CD4-positive, alpha-beta T cell treated with Interleukin-6 at 100 ng/mL for 8 hours (primary cell): ENCODE results near the gene SLC29A1.
"Not testable (repeated sequence)": the region's sequence is repeated elsewhere in the genome, so short reads cannot be mapped to it uniquely, and the experiment has no call there.

ENCODE experiments used
- DNase-seq: peaks from one replicate; pipeline ENCODE4 v3.0.0-alpha.2; 2020; ENCODE audit warnings: mixed read lengths, low spot score

The SLC29A1 gene

DNA sequence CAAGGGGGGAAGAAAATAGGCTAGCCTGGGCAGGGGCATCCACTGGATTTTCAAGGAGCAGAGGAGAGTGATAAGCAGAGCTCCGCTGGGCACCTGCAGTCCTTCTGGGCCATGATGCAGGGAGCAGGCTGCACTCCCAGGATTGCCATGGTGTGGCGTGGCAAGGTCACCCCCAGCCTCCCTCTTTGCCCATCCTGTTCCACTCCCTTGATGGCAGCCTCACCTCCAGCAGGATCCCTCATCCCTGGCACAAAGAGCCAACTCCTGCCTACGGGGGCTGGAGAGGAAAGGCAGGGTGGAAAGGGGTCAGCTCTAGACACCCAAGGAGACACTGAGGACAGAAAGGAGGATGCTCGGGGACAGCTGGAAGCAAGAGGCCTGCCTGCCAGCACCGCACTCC, 29.1 kb upstream of the SLC29A1 start:
- DNase-seq: no peak

DNA sequence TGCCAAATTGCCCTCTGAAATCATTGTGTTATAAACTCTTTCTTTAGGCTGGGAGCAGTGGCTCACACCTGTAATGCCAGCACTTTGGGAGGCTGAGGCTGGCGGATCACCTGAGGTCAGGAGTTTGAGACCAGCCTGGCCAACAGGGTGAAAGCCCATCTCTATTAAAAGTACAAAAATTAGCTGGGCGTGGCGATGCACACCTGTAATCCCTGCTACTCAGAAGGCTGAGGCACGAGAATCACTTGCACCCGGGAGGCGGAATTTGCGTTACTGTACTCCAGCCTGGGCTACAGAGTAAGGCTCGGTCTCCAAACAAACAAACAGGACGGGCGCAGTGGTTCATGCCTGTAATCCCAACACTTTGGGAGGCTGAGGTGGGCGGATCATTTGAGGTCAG, 27.0 kb upstream of the SLC29A1 start:
- not testable (repeated sequence) for DNase-seq

DNA sequence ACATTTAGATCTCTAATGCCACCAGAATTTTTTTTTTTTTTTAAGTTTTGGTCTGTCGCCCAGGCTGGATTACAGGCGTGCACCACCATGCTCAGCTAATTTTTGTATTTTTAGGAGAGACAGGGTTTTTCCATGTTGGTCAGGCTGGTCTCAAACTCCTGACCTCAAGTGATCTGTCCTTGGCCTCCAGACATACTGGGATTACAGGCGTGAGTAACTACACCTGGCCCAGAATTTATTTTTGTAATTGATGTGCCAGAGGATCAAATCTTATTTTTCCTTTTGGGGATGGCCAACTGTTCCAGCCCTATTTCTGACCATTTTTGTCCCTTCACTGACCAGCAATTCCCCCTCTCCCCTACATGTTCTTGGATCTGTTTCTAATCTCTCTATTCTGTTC, 24.7 kb upstream of the SLC29A1 start:
- no peak for DNase-seq

DNA sequence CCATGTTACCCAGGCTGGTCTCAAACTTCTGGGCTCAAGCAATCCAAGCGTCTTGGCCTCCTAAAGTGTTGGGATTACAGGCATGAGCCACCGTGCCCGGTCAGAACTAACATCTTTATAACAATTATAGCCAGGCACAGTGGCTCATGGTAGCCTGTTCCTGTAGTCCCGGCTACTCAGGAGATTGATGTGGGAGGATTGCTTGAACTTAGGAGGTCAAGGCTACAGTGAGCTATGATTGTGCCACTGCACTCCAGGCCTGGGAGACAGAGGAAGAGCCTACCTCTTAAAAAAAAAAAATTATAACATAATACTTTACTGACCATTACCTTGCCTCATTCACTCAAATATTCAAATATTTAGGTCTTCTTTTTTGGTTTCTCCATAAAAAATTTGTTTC, 23.5 kb upstream of the SLC29A1 start:
- DNase-seq: no peak

DNA sequence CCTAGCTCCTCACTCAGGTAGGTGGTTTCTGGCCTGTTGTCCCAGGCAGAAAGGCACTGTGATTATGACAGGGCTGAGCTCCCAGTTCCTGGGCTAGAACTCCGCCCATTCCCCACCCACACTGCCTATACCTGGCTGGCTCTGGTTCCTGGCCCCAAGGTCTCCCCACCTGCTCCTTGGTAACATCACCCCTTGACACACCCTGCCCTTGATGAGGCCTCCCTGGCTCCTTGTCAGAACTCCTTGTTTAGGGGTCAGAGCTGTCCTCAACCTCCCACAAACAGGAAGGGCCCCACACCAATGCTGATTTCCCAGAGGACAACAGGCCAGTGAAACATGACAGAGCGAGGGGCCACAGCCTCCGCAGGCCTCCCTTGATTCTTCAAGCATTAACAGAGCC, 22.2 kb upstream of the SLC29A1 start:
- no peak for DNase-seq

DNA sequence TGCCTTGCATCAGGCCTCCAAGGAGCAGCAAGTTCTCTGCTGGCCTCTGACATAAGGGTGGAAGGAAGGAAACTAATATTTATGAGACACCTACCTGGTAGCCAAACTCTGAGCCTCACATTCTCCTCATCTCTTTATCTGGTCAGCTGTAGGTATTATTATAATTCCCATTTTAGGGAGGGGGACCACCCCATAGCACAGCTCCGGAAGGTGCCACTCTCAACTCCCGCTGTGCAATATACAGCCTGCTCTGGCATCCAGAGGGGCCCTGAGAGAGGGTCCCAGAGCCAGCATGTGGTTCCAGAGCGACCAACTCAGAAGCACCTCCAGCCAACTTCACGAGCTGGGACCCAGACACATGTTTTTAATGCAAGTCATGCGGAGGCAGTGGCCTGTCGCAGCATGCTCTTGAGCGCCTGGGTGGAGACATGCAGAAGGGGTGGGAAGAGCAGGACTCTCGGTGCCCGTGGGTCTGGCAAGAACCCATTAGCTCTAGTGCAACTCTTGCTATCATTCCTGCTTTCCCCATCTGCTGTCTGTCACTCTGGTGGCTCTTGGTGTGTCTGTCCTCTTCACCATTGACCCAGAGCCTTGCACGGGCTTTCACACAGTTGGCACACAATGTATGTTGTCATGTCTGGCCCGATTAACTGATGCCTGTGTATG, 21.6 kb upstream of the SLC29A1 start:
- no peak for DNase-seq

DNA sequence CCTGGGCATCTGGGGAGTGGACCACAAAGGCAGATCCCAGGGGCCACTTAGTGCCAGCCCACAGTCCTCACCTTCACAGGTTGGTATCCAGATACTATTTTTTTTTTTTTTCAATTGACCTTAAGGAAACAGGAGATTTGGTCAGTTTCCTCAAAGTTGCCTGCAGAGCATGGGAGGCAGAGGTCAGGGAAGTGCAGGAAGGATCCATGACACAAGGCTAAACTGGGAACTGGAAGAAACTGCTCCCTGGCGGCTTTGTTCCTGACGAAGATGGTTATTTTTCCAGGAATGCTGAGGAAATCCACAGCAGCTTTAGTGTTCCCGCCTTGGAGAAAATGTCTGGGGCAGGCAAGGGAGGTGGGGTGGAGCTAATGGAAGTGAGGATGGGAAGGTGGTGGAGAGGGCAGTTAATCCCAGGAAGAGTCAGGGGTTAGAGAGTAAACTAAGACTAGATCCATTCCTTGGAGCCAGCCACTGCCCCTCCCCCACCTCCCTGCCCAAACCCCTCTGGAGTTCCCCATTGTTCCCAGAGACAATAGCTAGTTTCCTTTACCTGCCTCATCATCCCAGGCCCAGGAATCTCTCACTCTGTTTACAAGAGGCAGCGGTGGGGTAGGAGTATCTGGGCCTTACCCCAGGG, 20.9 kb upstream of the SLC29A1 start:
- no peak for DNase-seq

DNA sequence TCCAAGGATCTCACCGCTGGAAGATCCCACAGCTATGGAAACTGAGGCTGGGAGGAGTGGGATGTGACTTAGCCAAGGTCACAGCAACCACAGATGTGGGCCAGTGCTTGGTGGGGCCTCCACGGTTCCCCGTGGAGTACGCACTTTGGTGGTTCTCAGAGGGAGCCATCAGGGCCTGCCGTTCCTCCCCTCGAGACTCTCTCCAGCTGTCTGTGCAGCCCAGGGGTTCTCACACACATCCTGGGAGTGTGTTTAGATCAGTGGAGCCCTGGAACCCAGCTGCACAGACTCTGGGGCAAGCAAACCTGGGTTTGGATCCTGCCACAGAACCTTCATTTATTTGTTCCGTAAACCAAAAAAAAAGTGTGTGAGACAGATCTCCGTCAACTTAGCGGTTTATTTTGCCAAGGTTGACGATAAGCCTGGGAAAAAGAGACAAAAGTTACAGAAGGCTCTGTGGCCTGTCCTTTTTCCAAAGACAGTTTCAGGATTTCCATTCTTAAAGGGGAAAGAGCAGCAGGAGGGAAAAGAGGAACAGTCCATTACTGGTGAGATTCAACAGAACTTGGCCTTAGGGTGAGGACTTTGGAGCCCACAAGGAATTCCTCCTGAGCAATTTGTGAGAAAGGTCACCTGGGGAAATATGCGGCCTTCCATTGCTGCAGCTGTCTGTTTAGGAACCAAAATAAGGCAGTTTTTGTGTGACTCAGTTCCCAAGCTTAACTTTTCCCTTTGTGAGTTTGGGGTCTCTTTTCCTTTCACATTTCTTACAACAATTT, 20.2 kb upstream of the SLC29A1 start:
- DNase-seq: no peak

DNA sequence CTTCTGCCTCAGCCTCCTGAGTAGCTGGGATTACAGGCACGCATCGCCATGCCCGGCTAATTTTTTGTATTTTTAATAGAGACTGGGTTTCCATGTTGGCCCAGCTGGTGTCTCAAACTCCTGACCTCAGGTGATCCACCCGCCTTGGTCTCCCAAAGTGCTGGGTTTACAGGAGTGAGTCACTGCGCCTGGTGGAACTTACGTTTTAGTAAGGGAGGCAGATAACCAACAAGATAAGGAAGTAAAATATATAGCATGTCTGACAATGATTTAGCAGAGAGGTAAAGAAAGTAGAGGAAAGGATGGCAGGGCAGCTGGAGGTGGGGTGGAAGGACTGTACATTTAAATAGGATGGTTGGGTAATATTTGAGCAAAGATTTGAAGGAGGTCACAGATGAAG, 19.4 kb upstream of the SLC29A1 start:
- DNase-seq: no peak

DNA sequence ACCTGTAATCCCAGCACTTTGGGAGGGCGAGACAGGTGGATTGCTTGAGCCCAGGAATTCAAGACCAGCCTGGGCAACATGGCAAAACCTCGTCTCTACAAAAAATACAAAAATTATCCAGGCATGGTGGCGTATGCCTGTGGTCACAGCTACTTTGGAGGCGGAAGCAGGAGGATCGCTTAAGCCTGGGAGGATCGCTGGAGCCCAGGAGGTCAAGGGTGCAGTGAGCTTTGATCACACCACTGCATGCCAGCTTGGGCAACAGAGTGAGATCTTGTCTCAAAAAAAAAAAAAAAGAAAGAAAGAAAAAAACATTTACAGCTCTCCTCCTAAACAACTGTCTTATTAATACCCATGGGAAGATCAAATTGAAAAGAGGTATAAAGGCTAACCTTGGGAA, 15.4 kb upstream of the SLC29A1 start:
- DNase-seq: no peak

DNA sequence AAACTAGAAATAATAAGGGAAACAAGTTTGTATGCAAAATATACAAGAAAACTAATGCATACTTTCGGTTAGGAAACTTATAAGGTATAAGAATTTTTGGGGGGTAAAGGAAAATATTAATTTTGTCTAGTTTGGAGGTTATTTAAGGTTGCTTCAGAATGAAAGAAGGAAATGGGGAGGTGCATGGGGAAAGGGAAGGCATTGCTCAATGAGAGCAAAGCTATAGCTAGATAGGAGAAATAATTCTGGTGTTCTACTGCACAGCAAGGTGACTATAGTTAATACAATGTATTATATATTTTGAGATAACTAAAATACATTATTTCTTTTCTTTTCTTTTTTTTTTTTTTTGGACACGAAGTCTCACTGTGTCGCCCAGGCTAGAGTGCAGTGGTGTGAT, 12.1 kb upstream of the SLC29A1 start:
- DNase-seq: no peak

DNA sequence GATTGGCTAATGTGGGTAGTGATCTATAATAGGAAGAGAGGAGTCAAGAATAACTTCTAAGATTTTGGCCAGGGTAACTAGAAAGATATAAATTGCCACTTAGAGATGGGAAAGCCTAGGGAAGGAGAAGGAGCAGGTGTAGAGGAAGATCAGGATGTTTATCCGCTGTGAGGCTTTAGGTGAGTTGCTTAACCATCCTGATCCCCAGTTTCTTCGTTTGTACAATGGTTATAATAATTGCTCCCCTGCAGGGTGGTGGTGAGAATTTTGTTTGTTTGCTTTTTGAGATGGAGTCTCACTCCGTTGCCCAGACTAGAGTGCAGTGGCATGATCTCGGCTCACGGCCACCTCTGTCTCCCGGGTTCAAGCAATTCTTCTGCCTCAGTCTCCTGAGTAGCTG, 9.1 kb upstream of the SLC29A1 start:
- DNase-seq: no peak

DNA sequence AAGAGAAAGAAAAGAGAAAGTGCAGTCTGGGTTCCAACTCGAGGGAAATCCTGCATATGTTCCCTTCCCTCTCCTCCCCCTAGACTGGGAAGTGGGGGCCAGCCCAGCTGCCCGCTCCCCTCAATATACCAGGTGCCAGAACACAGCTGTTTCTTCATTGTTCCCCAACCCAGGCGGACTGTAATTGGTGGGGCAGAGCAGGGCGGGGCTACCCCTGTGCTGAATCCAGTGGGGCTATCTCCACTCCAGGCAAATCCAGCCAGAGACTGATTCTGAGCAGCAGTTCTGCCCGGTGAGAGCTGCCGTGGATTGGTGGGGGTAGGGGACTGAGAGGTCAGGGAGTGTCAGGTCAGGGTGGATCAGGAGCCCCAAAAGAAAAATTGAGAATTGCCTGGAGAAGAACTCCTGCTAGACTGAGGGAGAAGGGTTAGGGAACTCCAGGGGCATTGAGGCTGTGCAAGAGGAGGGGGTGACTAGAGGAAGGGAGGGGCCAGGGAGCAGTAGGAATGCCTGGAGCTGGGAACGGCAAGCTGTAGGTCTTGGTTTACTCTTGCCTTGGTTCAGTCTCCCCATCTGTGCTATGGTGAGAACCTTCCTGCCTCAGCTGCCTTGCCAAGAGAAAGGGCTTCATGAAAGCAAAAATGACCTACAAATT, 6.6 kb upstream of the SLC29A1 start, which contains the start of gene MYMX:
TSS of gene MYMX (plus strand) at position 250 of the 655 bp plus-strand sequence. CDS start 546 bp downstream, outside the sequence.
- DNase-seq: no peak

DNA sequence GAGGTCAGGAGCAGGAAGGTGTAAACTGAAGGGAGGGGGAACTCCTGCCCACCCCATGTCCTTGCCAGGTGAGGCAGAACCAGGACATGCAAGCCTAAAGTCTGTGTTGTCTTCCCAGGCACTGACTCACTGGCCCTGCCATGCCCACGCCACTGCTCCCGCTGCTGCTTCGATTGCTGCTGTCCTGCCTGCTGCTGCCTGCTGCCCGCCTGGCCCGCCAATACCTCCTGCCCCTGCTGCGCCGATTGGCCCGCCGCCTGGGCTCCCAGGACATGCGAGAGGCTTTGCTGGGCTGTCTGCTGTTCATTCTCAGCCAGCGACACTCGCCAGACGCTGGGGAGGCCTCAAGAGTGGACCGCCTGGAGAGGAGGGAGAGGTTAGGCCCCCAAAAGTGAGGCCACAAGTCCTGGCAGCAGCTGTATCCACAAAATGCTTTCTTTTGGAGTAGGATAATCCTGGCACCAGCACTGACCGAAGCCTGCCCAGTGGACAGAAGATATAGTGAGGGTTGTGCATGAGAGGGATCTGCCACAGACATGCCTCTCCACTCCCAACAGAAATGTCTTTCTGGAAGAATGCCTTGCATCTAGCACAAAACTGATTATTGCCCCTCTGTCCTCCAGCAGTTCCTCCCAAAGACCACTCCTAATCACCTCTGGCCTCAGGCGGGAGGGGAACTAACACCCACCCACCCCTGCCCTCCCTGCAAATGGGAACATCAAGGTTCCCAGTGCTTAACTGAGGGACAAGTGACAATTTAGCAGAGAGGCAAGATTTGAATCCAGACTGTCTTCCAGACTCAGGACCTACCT, 5.9 kb upstream of the SLC29A1 start:
- no peak for DNase-seq

DNA sequence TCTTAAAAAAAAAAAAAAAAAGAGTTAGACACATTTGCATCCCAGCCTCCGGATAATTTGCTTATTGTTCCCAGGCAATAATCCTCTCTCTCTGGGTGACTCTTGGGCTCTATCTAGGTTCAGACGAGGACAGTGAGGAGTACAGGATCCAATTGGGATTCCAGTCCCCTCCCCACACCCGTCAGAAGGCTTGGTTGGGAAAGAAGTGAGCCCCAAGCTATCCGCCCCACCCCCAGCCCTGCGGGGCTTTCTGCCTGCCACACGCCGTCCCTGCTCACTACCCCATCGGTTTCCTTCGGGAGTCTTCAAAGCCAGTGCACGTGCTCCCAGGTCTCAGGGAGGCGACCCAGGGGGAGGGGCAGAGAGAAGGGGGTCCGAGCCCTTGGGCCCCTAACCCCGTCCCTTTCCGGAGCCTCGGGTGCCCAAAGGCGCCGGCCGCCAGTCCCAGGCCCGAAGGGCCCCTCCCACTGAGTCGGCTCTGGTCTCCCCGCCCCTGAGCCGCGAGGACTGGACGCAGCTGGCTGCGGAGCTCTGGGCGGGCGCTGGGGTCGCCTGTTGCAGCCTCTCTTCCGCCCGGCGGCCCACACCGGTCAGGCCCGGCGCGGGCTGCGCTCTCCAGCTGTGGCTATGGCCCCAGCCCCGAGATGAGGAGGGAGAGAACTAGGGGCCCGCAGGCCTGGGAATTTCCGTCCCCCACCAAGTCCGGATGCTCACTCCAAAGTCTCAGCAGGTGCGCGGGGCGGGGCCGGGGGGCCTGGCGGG, 4.2 kb upstream of the SLC29A1 start:
- DNase-seq: no peak

DNA sequence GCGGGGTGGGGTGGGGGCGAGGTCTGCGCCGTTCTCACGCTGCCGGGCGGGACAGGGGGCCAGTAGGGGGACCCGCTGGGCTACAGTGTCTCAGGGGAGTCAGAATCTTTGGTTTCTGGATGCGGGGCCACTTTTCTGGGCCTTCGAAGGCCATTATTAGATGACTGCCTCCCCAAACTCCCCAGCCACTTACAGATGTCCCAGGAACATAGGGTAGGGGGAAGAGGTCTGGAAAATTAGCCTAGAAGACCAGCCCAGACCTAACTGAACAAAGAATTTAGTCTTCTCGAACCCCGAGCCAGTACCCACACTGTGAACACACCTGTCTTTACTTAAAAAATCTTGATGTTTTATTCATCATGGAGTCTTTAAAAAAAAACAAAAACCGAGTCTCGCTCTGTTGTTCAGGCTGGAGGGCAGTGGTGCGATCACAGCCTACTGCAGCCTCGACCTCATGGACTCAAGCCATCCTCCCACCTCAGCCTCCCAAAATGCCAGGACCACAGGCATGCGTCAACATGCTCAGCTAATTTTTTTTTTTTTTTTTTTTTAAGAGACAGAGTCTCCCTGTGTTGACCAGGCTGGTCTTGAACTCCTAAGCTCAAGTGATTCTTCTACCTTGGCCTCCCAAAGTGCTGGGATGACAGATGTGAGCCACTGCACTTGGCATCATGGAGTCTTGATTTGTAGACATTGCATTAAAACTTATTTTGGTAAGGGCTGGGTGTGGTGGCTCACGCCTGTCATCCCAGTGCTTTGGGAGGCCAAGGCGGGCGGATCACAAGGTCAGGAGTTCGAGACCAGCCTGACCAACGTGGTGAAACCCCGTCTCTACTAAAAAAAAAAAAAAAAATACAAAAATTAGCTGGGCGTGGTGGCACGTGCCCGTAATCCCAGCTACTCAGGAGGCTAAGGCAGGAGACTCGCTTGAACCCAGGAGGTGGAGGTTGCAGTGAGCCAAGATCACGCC, 3.3 kb upstream of the SLC29A1 start:
- no peak for DNase-seq

DNA sequence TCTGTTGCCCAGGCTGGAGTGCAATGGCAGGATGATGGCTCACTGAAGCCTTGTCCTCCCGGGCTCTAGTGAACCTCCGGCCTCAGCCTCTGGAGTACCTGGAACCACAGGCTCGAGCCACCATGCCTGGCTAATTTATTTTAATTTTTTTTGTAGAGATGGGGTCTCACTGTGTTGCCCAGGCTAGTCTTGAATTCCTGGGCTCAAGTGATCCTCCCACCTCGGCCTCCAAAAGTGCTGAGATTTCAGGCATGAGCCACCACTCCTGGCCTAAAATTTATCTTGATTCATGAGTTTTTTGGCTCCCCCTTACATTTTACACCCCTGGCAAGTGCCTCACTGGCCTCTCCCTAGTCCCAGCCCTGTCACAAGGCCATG, 2.5 kb upstream of the SLC29A1 start:
- DNase-seq: no peak

DNA sequence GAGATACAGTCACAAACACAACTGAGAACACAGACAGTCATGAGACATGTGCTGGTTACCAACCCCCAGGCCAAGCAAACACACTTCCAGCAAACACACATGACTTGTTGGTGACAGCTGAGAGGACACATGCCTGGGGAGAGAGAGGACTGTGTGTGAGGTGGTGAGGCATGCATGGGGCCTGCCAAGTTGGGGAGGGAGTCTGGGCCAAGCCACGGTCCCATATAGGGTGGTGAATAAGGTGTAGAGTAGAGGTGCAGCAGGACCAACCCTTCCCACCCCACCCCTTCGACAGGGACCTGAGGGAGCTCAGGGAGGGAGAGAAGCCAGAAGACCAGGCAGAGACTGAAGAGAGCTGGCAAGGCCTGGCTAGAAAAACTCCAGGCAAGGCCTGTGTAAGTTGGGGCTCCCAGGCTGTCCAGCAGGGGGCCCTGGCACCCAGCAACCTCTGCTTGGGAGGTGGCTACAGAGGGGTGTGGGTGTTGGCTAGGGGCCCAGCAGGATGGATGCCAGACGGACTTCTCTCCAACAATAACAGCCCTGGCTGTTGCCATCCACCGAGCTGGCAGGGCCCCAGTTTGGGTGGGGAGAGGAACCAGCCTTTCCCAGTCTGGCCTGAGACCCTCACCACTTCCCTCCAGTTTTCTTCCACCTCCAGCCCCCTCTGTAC, 2.0 kb upstream of the SLC29A1 start:
- DNase-seq: peak; percentile 70

DNA sequence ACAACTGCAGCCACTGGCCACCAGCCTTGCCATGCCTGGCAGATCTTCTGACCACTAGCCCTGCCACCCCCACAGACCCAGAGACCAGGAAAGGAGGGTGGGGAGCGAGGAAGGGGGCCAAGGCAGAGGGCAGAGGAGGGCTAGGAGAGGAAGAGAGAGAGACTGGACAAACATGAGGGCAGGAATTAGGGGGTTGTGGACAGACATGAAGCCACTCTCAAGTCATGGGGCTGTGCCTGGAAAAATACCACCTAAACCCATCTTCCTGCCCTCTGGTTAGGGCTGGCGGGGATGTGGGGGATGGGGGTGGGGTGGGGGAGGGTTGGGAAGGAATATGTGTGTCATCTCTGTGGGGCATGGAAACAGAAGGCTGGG, 1.4 kb upstream of the SLC29A1 start:
- no peak for DNase-seq
